ENCODE data around the gene ENO3. TPM values are rescaled to one million over a fixed set of nuclear protein-coding genes. Genes with fewer than 3 reads are reported as not detected.

ENO3 gene
- total RNA-seq, 4 donors from 2014 or later = 5.4 to 8.8 (median 5.5) TPM; not detected in 1

DNA sequence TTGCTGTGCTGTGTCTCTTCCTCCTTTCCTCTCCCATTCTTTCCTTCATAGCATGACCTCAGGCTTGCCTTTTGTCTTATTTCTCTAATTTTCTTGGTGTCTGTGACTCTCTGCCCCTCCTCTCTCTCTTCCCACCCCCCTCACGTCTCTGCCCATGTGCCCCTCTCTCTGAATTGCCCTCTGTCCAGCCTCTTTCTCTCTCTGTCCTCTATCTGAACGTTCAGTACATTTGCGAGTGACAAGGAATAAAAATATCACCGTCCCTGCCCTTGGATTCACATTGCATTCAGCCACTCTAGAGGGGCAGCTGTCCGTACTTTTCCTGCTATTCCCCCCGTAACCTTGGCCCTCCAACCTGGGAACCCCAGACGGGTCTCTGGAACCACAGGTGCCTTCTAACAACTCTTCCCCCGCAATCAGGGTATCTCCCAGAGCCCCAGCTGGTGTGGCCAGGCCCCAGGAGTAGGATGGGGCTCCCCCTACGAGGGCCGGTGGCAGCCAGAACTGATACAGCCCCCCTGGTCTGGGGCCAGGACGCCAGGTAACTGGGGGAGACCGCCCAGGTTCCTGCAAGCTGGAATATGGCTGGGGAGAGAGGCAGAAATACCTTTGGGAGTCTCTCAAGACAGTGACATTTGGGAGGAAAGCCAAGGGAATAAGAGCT lies 48.6 kb downstream of the ENO3 start:
- Histone ChIP-seq H3K36me3 (peaks cover 36 to 37% of the 10 kb centered on the region in 2 donors), H3K27ac (no peak overlapping the region), H3K27me3 (no peaks in the 10 kb centered on the region), H3K9me3 (no peaks in the 10 kb centered on the region), H3K4me3 (replicated peaks in 1 of 3) (peak overlapping the region in 1 of 3 donors; percentile 99), H3K4me1 (peaks cover 21 to 26% of the 10 kb centered on the region in 2 donors)
- 70 to 71% methylated on average over 12 of the region's 12 CpGs for WGBS, 2 donors
- no peak for TF ChIP-seq POLR2A (IDR thresholded peaks at IDR 0.05)
- TF ChIP-seq, protein P1, sequence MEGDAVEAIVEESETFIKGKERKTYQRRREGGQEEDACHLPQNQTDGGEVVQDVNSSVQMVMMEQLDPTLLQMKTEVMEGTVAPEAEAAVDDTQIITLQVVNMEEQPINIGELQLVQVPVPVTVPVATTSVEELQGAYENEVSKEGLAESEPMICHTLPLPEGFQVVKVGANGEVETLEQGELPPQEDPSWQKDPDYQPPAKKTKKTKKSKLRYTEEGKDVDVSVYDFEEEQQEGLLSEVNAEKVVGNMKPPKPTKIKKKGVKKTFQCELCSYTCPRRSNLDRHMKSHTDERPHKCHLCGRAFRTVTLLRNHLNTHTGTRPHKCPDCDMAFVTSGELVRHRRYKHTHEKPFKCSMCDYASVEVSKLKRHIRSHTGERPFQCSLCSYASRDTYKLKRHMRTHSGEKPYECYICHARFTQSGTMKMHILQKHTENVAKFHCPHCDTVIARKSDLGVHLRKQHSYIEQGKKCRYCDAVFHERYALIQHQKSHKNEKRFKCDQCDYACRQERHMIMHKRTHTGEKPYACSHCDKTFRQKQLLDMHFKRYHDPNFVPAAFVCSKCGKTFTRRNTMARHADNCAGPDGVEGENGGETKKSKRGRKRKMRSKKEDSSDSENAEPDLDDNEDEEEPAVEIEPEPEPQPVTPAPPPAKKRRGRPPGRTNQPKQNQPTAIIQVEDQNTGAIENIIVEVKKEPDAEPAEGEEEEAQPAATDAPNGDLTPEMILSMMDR (IDR thresholded peaks at IDR 0.05) = no peak
- DNase-seq = no peak
- intact Hi-C loops (cut with DNase I) = no loop called here

- Histone ChIP-seq H3K36me3 (peaks cover 42 to 43% of the 10 kb centered on the region in 2 donors), H3K4me1 (peaks cover 21 to 26% of the 10 kb centered on the region in 2 donors), H3K4me3 (replicated peaks in 1 of 3) (no peak overlapping the region), H3K27me3 (no peaks in the 10 kb centered on the region), H3K9me3 (no peaks in the 10 kb centered on the region), H3K27ac (no peak overlapping the region)
- 65 to 74% methylated on average over 7 to 11 of the region's 11 CpGs for WGBS, 2 donors
- TF ChIP-seq POLR2A (IDR thresholded peaks at IDR 0.05) = no peak
- TF ChIP-seq, protein P1 (IDR thresholded peaks at IDR 0.05) = no peak
- intact Hi-C loops (cut with DNase I) = no loop called here
- peak; percentile 54 to 62 for DNase-seq
These were observed 49.3 kb downstream of the ENO3 start for GRCh38 chr17:5000237-5000639.

- Histone ChIP-seq H3K36me3 (peaks cover 63% of the 10 kb centered on the region in 2 donors), H3K27ac (no peak overlapping the region), H3K9me3 (no peaks in the 10 kb centered on the region), H3K27me3 (no peaks in the 10 kb centered on the region), H3K4me1 (peaks cover 15 to 18% of the 10 kb centered on the region in 2 donors), H3K4me3 (replicated peaks in 1 of 3) (no peak overlapping the region)
- WGBS, 2 donors = 94 to 95% methylated on average over 18 to 20 of the region's 20 CpGs
- no peak for DNase-seq
- no peak for TF ChIP-seq POLR2A (IDR thresholded peaks at IDR 0.05)
- TF ChIP-seq, protein P1 (IDR thresholded peaks at IDR 0.05) = no peak
- intact Hi-C loops (cut with DNase I) = no loop called here
These were observed 51.3 kb downstream of the ENO3 start for GRCh38 chr17:5002121-5002788.

- DNase-seq = no peak
- peaks cover 14 to 18% of the 10 kb centered on the region in 2 donors for H3K4me1 ChIP-seq
- no peak overlapping the region for H3K4me3 ChIP-seq (replicated peaks in 1 of 3)
- H3K27me3 ChIP-seq = no peaks in the 10 kb centered on the region
- TF ChIP-seq, protein P1 (IDR thresholded peaks at IDR 0.05) = no peak
- TF ChIP-seq POLR2A (IDR thresholded peaks at IDR 0.05) = no peak
- no peak overlapping the region for H3K27ac ChIP-seq
- intact Hi-C loops (cut with DNase I) = no loop called here
- H3K36me3 ChIP-seq = peaks cover 73% of the 10 kb centered on the region in 2 donors
- no peaks in the 10 kb centered on the region for H3K9me3 ChIP-seq
- WGBS, 2 donors = 97% methylated on average over 17 to 18 of the region's 18 CpGs
These were observed 52.4 kb downstream of the ENO3 start for GRCh38 chr17:5003214-5003867.

Small RNAs within 50 kb of the gene (microRNA-seq; reads per million reads assigned to microRNA genes)
- gene MIR6864 (not detected), gene MIR6865 (not detected)

Small RNAs within 50 kb of the gene (small RNA-seq; reads per million reads assigned to genes)
- gene MIR6864 (not detected), gene MIR6865 (not detected)

Other genes starting within 250 kb of the ENO3 start
- 10 to 100 TPM; 13.2 to 33.9 (median 28.1) TPM for gene PELP1, start 247.0 kb upstream of the ENO3 start, total RNA-seq
- 10 to 100 TPM in 3 of 4 donors, 1 to 10 TPM in 1; 8.4 to 20.6 (median 14.4) TPM for gene ARRB2, start 240.5 kb upstream of the ENO3 start, total RNA-seq
- gene MED11, start 219.7 kb upstream of the ENO3 start, total RNA-seq = 10 to 100 TPM; 37.3 to 54.7 (median 41.3) TPM
- gene ZMYND15, start 211.3 kb upstream of the ENO3 start, total RNA-seq = under 1 TPM; 0.29 to 0.44 (median 0.37) TPM
- gene CXCL16, start 211.2 kb upstream of the ENO3 start, total RNA-seq = 10 to 100 TPM in 3 of 4 donors, 1 to 10 TPM in 1; 6.6 to 13.7 (median 12.8) TPM
- gene TM4SF5, start 179.2 kb upstream of the ENO3 start, total RNA-seq = not detected
- gene VMO1, start 164.8 kb upstream of the ENO3 start, total RNA-seq = 1 to 10 TPM in 2 of 4 donors, not detected in 2; 1.8 to 4.0 TPM
- gene GLTPD2, start 162.2 kb upstream of the ENO3 start, total RNA-seq = not detected
- gene PSMB6, start 155.0 kb upstream of the ENO3 start, total RNA-seq = 100 to 1,000 TPM; 108 to 322 (median 141) TPM
- gene PLD2, start 144.0 kb upstream of the ENO3 start, total RNA-seq = 10 to 100 TPM; 10.7 to 20.0 (median 16.2) TPM
- 10 to 100 TPM; 25.1 to 51.6 (median 31.2) TPM for gene MINK1, start 117.8 kb upstream of the ENO3 start, total RNA-seq
- 1 to 10 TPM in 3 of 4 donors, under 1 TPM in 1; 0.33 to 1.9 (median 1.3) TPM for gene C17orf107, start 51.6 kb upstream of the ENO3 start, total RNA-seq
- under 1 TPM; 0.29 to 0.83 (median 0.49) TPM for gene CHRNE, start 48.0 kb upstream of the ENO3 start, total RNA-seq
- gene GP1BA, start 18.8 kb upstream of the ENO3 start, total RNA-seq = not detected
- 10 to 100 TPM; 29.3 to 62.4 (median 48.4) TPM for gene SLC25A11, start 11.1 kb upstream of the ENO3 start, total RNA-seq
- gene RNF167, start 10.9 kb upstream of the ENO3 start, total RNA-seq = 10 to 100 TPM; 47.1 to 77.0 (median 67.2) TPM
- gene PFN1, start 2.6 kb upstream of the ENO3 start, total RNA-seq = 100 to 1,000 TPM; 228 to 606 (median 328) TPM
- 10 to 100 TPM; 50.5 to 69.7 (median 68.3) TPM for gene SPAG7, start 16.7 kb downstream of the ENO3 start, total RNA-seq
- 10 to 100 TPM; 17.1 to 29.0 (median 20.4) TPM for gene CAMTA2, start 36.6 kb downstream of the ENO3 start, total RNA-seq
- 1 to 10 TPM; 1.0 to 2.3 (median 1.4) TPM for gene INCA1, start 46.4 kb downstream of the ENO3 start, total RNA-seq
- 100 to 1,000 TPM in 1 of 4 donors, 10 to 100 TPM in 3; 67.3 to 134 (median 86.9) TPM for gene KIF1C, start 46.8 kb downstream of the ENO3 start, total RNA-seq
- gene SLC52A1, start 84.3 kb downstream of the ENO3 start, total RNA-seq = under 1 TPM in 1 of 4 donors, not detected in 3; 0.11 TPM
- 10 to 100 TPM in 3 of 4 donors, 1 to 10 TPM in 1; 9.5 to 14.1 (median 12.1) TPM for gene ZFP3, start 127.3 kb downstream of the ENO3 start, total RNA-seq
- gene ZNF232, start 160.8 kb downstream of the ENO3 start, total RNA-seq = 10 to 100 TPM in 2 of 4 donors, 1 to 10 TPM in 2; 7.5 to 13.7 (median 9.6) TPM
- gene USP6, start 164.9 kb downstream of the ENO3 start, total RNA-seq = 1 to 10 TPM in 1 of 4 donors, under 1 TPM in 3; 0.11 to 1.7 (median 0.39) TPM
- 10 to 100 TPM; 12.9 to 29.0 (median 24.2) TPM for gene ZNF594, start 240.7 kb downstream of the ENO3 start, total RNA-seq

All from thyroid gland (tissue), 4 donors.